ENCODE results near the gene MSH3.

Gene MSH3

DNA sequence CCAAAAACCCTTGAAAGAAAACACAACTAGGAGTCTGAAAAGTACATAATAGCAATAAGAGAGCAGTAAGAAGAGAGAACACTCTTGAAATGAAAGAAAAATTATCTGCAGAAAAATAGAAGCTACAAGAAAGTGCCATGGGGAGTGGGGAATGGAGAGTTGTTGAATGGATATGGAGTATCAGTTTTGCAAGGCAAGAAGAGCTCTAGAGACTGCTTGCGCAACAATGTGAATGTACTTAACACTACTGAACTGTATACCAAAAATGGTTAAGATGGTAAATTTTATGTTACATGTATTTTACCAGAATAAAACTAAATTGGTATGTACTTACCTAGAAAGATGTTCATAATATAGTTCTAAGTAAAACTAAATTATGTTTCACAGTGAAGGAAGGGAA, 251.0 kb downstream of the MSH3 start:
- no peak for DNase-seq (ENCODE audit: low read depth)

DNA sequence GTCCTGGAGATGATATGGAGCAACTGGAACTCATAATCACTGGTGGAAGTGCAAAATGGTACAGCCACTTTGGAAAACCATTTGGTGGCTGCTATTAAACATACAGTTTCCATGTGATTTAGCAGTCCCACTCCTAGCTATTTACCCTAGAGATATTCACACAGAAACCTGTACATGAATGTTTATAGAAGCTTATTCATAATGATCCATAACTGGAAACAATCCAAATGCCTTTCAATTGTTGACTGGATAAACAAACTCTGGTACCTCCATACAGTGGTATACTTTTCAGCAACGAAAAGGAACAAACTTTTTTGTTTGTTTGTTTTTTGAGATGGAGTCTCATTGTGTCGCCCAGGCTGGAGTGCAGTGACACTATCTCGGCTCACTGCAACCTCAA, 258.0 kb downstream of the MSH3 start:
- DNase-seq (ENCODE audit: low read depth), result no peak

DNA sequence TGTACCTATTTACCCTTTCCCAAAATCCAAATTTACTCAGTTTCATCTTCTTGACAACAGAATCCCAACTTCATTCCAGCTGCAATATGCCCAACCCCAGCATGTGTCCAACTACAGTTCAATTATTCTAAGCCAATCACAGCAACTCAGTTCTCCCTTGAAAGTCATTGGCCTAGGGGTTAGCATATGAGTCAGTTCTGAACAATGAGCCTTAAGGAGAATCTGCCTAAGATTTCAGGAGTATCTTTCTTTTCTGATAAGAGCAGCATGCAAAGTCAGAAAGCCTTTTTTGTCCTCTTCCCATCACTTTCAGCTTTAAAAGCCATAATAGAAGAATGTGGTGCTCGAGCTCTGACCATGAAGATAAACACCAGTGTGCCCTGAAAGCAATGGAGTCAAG, 261.3 kb downstream of the MSH3 start:
- peak; percentile 57 for DNase-seq (ENCODE audit: low read depth)

DNA sequence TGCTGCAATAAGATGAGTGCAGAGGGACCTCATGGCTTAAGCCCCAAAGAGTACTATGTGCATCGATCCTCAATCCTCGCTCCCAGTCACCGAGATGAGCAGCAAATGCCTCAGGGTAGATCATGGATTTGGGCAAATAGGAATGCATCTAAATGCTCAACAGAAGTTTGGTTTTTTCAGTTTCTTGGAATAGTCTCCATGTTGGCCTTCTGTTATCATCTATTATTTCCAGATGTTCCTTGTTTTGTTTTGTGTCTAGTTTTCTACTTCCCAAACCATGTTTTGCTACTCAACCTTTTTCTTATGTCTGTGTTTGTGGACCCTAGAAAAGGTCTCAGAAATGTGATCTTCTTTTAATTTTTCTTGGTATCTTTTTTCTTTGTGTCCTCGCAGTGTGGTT, 262.2 kb downstream of the MSH3 start:
- no peak for DNase-seq (ENCODE audit: low read depth)

DNA sequence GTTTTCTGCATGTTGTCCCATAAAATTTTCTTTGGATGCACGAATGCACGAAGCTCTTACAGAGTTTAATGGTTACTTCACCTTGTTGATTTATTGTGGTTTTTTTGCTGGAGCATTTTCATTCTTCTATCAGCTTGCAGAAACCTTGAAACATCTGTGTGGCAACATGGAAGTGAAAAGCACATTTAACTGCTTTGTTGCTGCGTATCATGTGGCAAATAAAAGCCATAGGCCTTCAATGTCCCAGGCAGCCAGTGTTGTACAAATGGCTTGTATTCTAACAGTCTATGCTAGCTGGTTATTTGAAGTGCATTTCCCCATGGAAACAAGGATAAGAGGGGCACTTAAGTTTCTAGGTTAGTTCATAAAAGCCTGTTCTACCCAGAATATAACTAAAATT, 263.2 kb downstream of the MSH3 start:
- DNase-seq (ENCODE audit: low read depth), result no peak

DNA sequence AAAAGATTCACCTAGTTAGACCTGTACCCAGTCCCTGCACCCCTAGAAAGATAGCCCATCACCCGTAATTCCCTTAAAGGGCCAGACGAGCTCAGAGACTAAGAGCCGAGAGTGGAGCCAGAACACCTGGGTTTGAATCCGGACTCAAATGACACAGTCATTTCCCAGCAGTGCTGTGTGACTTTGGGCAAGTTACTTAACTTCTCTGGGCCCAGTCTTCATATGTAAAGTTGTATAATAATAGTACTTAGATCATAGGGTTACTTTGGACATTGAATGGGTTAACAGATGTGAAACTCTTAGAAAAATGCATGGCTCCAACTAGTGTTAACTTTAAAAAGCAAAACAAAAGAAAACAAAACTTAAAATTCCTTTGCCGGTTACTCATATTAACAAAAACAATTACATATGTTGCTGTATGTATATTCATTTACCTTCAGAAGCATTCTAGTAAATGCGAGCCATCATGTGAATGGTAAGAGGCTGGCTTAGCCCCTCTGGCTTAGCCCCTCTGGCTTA, 265.3 kb downstream of the MSH3 start:
- peak; percentile 50 for DNase-seq (ENCODE audit: low read depth)

DNA sequence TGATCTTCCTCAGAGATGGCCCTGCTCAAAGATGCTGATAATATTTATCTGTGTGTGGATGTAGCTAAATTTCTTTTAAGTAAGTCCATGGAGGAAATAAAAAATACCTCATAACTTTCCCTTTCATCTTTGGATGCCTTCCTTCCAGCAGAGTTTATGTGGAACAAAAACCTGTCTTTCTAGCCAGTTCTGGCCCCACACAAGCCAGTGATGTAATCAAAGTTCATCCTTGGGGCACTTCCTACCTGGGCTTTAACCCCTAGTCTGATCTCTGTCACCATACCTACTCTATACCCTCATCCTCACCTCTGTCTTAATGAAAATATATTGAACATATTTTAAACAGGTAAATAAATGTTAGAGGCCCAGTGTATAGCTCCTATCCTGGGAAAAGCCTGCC, 265.9 kb downstream of the MSH3 start:
- DNase-seq (ENCODE audit: low read depth), result no peak

DNA sequence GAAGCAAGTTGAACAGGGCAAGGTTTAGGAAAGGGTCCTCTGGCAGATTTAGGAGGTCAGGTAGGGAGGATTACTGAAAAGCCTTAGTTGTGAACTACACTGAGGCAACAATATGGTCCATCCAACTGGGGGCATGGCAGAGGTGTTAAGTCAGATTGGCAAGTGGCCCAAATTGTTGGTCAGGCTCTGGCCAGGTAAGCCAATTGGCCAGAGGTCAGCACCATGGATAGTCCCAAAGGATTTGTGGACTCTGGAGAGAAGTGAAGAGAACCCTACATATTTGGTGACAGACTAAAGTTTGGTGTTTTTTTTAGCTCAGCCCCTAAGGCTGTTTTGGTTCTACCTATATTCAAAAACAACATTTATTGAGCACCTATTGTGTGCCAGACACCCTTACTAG, 266.6 kb downstream of the MSH3 start:
- no peak for DNase-seq (ENCODE audit: low read depth)

DNA sequence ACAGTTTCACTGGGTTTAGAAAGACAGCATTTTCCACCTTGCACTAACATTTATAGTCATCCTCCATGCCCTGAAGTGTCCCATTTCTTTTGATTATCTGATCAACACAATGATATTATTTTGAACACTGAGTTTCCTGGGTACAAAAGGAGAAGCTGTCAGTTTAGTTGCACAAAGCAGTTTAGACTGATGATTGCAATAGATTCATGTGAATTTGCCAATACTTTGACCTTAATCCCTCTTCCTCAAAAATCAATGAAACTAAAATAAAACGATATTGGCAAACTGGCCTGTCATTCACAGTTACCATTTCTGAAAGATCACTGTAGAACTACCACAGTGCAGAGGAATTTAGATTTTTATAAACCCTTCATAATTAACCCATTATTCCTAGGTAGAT, 271.5 kb downstream of the MSH3 start:
- DNase-seq (ENCODE audit: low read depth), result no peak
